ENCODE results near the gene MT3. TPM values are rescaled to one million over a fixed set of nuclear protein-coding genes. Genes with fewer than 3 reads are reported as not detected.

The MT3 gene
- total and polyA plus RNA-seq, 2 experiments from 2014 or later, result not detected

GRCh38 chr16:56577300-56577625 is 12.1 kb upstream of the MT3 start:
- no peaks in the 10 kb centered on the region for H3K36me3 ChIP-seq (ENCODE audit: insufficient read depth)
- H3K27ac ChIP-seq (ENCODE audit: low read depth), result no peak overlapping the region
- H3K4me2 ChIP-seq, result no peak overlapping the region
- Mint-ChIP-seq H3K4me3 (no peak overlapping the region), H3K36me3 (ENCODE audit: low read depth) (peaks cover 2% of the 10 kb centered on the region; the same call in 2 of the 3 replicates), H3K27me3 (ENCODE audit: insufficient read depth, low read depth, poor library complexity) (peaks cover 9% of the 10 kb centered on the region), H3K9me3 (peaks cover 4% of the 10 kb centered on the region; the same call in 2 of the 3 replicates), H3K4me1 (no peaks in the 10 kb centered on the region; the same call in 2 of the 3 replicates), H3K27ac (no peak overlapping the region)
- H3K27me3 ChIP-seq (ENCODE audit: insufficient read depth), result no peaks in the 10 kb centered on the region
- no peaks in the 10 kb centered on the region for H3F3A ChIP-seq (replicated peaks; ENCODE audit: low read depth)
- TF ChIP-seq ZNF462 (CRISPR knock-in tag; IDR thresholded peaks at IDR 0.05) (peak; percentile 66; the same call in 1 of the 2 replicates), ZNF331 (CRISPR knock-in tag; IDR thresholded peaks at IDR 0.05; ENCODE audit: low read depth) (no peak)
- no peak for ATAC-seq
- peak overlapping the region; percentile 95 for H2AFZ ChIP-seq
- no peak overlapping the region for H3K4me3 ChIP-seq
- no peaks in the 10 kb centered on the region for H3K9me2 ChIP-seq (ENCODE audit: insufficient read depth)
- H4K20me1 ChIP-seq (replicated peaks; ENCODE audit: insufficient read depth), result no peaks in the 10 kb centered on the region
- H3K79me2 ChIP-seq (replicated peaks; ENCODE audit: insufficient read depth), result no peaks in the 10 kb centered on the region
- no peak for DNase-seq (ENCODE audit: low spot score)
- H3K4me1 ChIP-seq (ENCODE audit: insufficient read depth), result no peaks in the 10 kb centered on the region

GRCh38 chr16:56580391-56581048 is 8.8 kb upstream of the MT3 start:
- Mint-ChIP-seq H3K4me3 (no peak overlapping the region), H3K9me3 (peaks cover 4% of the 10 kb centered on the region; the same call in 2 of the 3 replicates), H3K27me3 (ENCODE audit: insufficient read depth, low read depth, poor library complexity) (peaks cover 16% of the 10 kb centered on the region), H3K27ac (no peak overlapping the region), H3K36me3 (ENCODE audit: low read depth) (peaks cover 2% of the 10 kb centered on the region; the same call in 2 of the 3 replicates), H3K4me1 (no peaks in the 10 kb centered on the region; the same call in 2 of the 3 replicates)
- Histone ChIP-seq H3K4me1 (ENCODE audit: insufficient read depth) (no peaks in the 10 kb centered on the region), H3K27me3 (ENCODE audit: insufficient read depth) (0 out of 2 replicates have a peak, but pooled peaks cover 4% of the 10 kb centered on the region), H4K20me1 (replicated peaks; ENCODE audit: insufficient read depth) (no peaks in the 10 kb centered on the region), H3F3A (replicated peaks; ENCODE audit: low read depth) (no peaks in the 10 kb centered on the region), H2AFZ (no peak overlapping the region), H3K27ac (ENCODE audit: low read depth) (no peak overlapping the region), H3K79me2 (replicated peaks; ENCODE audit: insufficient read depth) (no peaks in the 10 kb centered on the region), H3K9me2 (ENCODE audit: insufficient read depth) (no peaks in the 10 kb centered on the region), H3K4me2 (no peak overlapping the region), H3K4me3 (no peak overlapping the region), H3K36me3 (ENCODE audit: insufficient read depth) (no peaks in the 10 kb centered on the region)
- no peak for DNase-seq (ENCODE audit: low spot score)
- ATAC-seq, result no peak
- no peak for TF ChIP-seq CREB1 (CRISPR knock-in tag; IDR thresholded peaks at IDR 0.05; ENCODE audit: low read depth)
- TF ChIP-seq NANOG (IDR thresholded peaks at IDR 0.05; ENCODE audit: borderline replicate concordance), result no peak
- TF ChIP-seq REST (IDR thresholded peaks at IDR 0.05; ENCODE audit: unreplicated experiment), result no peak
- TF ChIP-seq EZH2phosphoT487 (IDR thresholded peaks at IDR 0.05; ENCODE audit: unreplicated experiment), result no peak
- TF ChIP-seq STAT1 (IDR thresholded peaks at IDR 0.05; ENCODE audit: unreplicated experiment), result no peak
- TF ChIP-seq EZH2 (IDR thresholded peaks at IDR 0.05; ENCODE audit: low read depth, unreplicated experiment), result no peak
- TF ChIP-seq JUNB (IDR thresholded peaks at IDR 0.05; ENCODE audit: unreplicated experiment), result no peak
- TF ChIP-seq ETS1 (IDR thresholded peaks at IDR 0.05), result no peak
- no peak for TF ChIP-seq POLR2AphosphoS5 (IDR thresholded peaks at IDR 0.05; ENCODE audit: low read depth)
- TF ChIP-seq ZNF331 (CRISPR knock-in tag; IDR thresholded peaks at IDR 0.05; ENCODE audit: low read depth), result no peak

All from GM23338 (cell line).